ENCODE results near the gene SLC35C1. TPM values are rescaled to one million over a fixed set of nuclear protein-coding genes. Genes with fewer than 3 reads are reported as not detected.
A peak's percentile ranks its signal among the peaks of the same experiment; 100 is the strongest.

The SLC35C1 gene
- total RNA-seq, 1 experiment from 2014 or later, result 11.9 TPM

- Mint-ChIP-seq H3K4me1 (ENCODE audit: insufficient read depth, unreplicated experiment) (peaks cover 11% of the 10 kb centered on the region), H3K27me3 (ENCODE audit: insufficient read depth, unreplicated experiment) (no peaks in the 10 kb centered on the region), H3K4me3 (ENCODE audit: unreplicated experiment) (no peak overlapping the region), H3K36me3 (ENCODE audit: insufficient read depth, unreplicated experiment) (peaks cover 16% of the 10 kb centered on the region), H3K27ac (ENCODE audit: low read depth, unreplicated experiment) (no peak overlapping the region), H3K9me3 (ENCODE audit: unreplicated experiment) (no peaks in the 10 kb centered on the region)
- BruUV-seq (replicated peaks), result no TSS peak
- no peak for DNase-seq (ENCODE audit: unreplicated experiment)
- TF ChIP-seq, protein P1, sequence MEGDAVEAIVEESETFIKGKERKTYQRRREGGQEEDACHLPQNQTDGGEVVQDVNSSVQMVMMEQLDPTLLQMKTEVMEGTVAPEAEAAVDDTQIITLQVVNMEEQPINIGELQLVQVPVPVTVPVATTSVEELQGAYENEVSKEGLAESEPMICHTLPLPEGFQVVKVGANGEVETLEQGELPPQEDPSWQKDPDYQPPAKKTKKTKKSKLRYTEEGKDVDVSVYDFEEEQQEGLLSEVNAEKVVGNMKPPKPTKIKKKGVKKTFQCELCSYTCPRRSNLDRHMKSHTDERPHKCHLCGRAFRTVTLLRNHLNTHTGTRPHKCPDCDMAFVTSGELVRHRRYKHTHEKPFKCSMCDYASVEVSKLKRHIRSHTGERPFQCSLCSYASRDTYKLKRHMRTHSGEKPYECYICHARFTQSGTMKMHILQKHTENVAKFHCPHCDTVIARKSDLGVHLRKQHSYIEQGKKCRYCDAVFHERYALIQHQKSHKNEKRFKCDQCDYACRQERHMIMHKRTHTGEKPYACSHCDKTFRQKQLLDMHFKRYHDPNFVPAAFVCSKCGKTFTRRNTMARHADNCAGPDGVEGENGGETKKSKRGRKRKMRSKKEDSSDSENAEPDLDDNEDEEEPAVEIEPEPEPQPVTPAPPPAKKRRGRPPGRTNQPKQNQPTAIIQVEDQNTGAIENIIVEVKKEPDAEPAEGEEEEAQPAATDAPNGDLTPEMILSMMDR (IDR thresholded peaks at IDR 0.05; ENCODE audit: unreplicated experiment), result no peak
- POLR2A ChIA-PET, result interaction anchor here (0.6 kb wide), 1 partner anchor 26 kb away, joined by 3 read pairs; no protein-coding TSS in a partner anchor
- CTCF ChIA-PET, result no interaction called here
- intact Hi-C loops (cut with micrococcal nuclease), result no loop called here
These were observed 7.9 kb downstream of the SLC35C1 start for GRCh38 chr11:45812581-45813548.

DNA sequence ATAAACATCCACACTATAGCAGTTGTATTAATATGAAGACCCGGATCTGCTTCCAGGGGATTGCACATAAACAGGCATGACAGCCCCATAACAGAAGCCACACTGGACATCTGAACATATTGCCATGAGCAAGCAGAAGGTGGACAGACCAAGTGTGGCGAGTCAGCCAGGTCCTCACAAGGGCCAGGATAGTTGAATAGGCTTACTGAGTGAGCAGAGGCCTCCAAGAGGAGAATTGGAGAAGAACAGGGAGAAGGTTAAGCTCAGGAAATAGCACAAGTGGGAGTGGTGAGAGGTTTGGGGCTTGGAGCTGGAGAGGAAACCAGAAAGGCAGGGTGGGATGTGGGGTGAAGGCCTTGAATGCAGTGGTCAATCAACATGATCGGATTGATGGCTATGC is 10.8 kb downstream of the SLC35C1 start:
- no TSS peak for BruUV-seq (replicated peaks)
- TF ChIP-seq, protein P1 (IDR thresholded peaks at IDR 0.05; ENCODE audit: unreplicated experiment), result peak; percentile 4
- H3K4me3 Mint-ChIP-seq (ENCODE audit: unreplicated experiment), result no peak overlapping the region
- POLR2A ChIA-PET, result interaction anchor here (4.8 kb wide), 1 partner anchor 10 kb away, joined by 20 read pairs; the partner anchor contains the start of gene SLC35C1
- DNase-seq (ENCODE audit: unreplicated experiment), result peak; percentile 24
- CTCF ChIA-PET, result interaction anchor here (0.7 kb wide), 1 partner anchor 682 kb away, joined by 3 read pairs; no protein-coding TSS in a partner anchor
- peaks cover 11% of the 10 kb centered on the region for H3K36me3 Mint-ChIP-seq (ENCODE audit: insufficient read depth, unreplicated experiment)
- H3K9me3 Mint-ChIP-seq (ENCODE audit: unreplicated experiment), result no peaks in the 10 kb centered on the region
- no peaks in the 10 kb centered on the region for H3K27me3 Mint-ChIP-seq (ENCODE audit: insufficient read depth, unreplicated experiment)
- H3K4me1 Mint-ChIP-seq (ENCODE audit: insufficient read depth, unreplicated experiment), result peaks cover 5% of the 10 kb centered on the region
- peak overlapping the region; percentile 72 for H3K27ac Mint-ChIP-seq (ENCODE audit: low read depth, unreplicated experiment)
- intact Hi-C loops (cut with micrococcal nuclease), result no loop called here

GRCh38 chr11:45816614-45817013 is 11.7 kb downstream of the SLC35C1 start:
- ChIA-PET POLR2A (interaction anchor here (4.8 kb wide), 1 partner anchor 11 kb away, joined by 20 read pairs; the partner anchor contains the start of gene SLC35C1), CTCF (interaction anchor here (0.6 to 0.7 kb wide), 3 partner anchors 56 to 683 kb away, joined by 3 read pairs; no protein-coding TSS in a partner anchor)
- Mint-ChIP-seq H3K27me3 (ENCODE audit: insufficient read depth, unreplicated experiment) (no peaks in the 10 kb centered on the region), H3K4me1 (ENCODE audit: insufficient read depth, unreplicated experiment) (peaks cover 5% of the 10 kb centered on the region), H3K27ac (ENCODE audit: low read depth, unreplicated experiment) (no peak overlapping the region), H3K36me3 (ENCODE audit: insufficient read depth, unreplicated experiment) (peaks cover 11% of the 10 kb centered on the region), H3K4me3 (ENCODE audit: unreplicated experiment) (no peak overlapping the region), H3K9me3 (ENCODE audit: unreplicated experiment) (no peaks in the 10 kb centered on the region)
- intact Hi-C loops (cut with micrococcal nuclease), result no loop called here
- TF ChIP-seq, protein P1 (IDR thresholded peaks at IDR 0.05; ENCODE audit: unreplicated experiment), result no peak
- no peak for DNase-seq (ENCODE audit: unreplicated experiment)
- no TSS peak for BruUV-seq (replicated peaks)

GRCh38 chr11:45817191-45817590 is 12.2 kb downstream of the SLC35C1 start:
- POLR2A ChIA-PET, result interaction anchor here (4.8 kb wide), 1 partner anchor 11 kb away, joined by 20 read pairs; the partner anchor contains the start of gene SLC35C1
- TF ChIP-seq, protein P1 (IDR thresholded peaks at IDR 0.05; ENCODE audit: unreplicated experiment), result no peak
- no TSS peak for BruUV-seq (replicated peaks)

More at GRCh38 chr11:45817191-45817590, 12.2 kb downstream of the SLC35C1 start:
- DNase-seq (ENCODE audit: unreplicated experiment), result no peak
- H3K27ac Mint-ChIP-seq (ENCODE audit: low read depth, unreplicated experiment), result no peak overlapping the region
- H3K4me3 Mint-ChIP-seq (ENCODE audit: unreplicated experiment), result no peak overlapping the region
- H3K27me3 Mint-ChIP-seq (ENCODE audit: insufficient read depth, unreplicated experiment), result no peaks in the 10 kb centered on the region
- CTCF ChIA-PET, result interaction anchor here (0.6 kb wide), 1 partner anchor 149 kb away, joined by 3 read pairs; no protein-coding TSS in a partner anchor
- peaks cover 5% of the 10 kb centered on the region for H3K4me1 Mint-ChIP-seq (ENCODE audit: insufficient read depth, unreplicated experiment)
- H3K9me3 Mint-ChIP-seq (ENCODE audit: unreplicated experiment), result no peaks in the 10 kb centered on the region
- peaks cover 5% of the 10 kb centered on the region for H3K36me3 Mint-ChIP-seq (ENCODE audit: insufficient read depth, unreplicated experiment)
- intact Hi-C loops (cut with micrococcal nuclease), result no loop called here
